ENCODE results near the gene TATDN2.

The TATDN2 gene

DNA sequence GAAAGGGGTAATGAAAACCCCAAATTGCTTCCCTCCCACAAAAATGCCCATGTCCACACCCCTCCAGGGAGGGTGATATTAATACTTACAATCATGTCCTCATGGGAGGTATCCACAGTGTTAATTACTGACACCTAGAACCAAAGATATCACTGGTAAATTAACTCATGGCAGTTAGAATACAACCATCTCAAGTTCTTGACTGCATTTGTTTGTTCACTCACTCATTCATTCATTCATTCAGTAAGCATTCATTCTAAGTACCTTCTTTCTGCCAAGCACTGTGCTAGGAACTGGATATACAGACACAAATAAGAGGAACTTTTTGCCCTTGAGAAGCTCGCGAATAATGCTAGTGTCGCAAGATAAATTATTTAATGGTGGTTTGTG lies 69.7 kb downstream of the TATDN2 start:
- no peak for DNase-seq (ENCODE audit: low spot score)

DNA sequence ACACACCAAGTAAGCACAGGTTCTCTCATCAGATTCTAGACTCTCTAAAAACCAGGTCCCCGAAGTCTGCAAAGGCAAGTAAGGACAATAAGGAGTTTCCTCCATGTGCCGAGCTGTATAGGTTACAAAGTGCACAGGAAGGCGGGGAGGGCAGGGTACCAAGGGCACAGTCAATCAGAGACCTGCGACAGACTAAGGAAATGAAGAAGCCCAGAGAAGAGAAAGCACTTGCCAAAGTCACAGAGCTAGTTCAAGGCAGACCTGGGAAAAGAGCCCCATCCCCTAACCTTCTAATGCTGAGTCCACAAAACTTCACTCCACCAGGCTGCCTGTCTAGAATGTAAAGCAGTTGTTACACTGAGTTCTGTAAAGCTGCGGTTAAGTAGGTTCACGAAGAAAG lies 71.0 kb downstream of the TATDN2 start:
- no peak for DNase-seq (ENCODE audit: low spot score)

DNA sequence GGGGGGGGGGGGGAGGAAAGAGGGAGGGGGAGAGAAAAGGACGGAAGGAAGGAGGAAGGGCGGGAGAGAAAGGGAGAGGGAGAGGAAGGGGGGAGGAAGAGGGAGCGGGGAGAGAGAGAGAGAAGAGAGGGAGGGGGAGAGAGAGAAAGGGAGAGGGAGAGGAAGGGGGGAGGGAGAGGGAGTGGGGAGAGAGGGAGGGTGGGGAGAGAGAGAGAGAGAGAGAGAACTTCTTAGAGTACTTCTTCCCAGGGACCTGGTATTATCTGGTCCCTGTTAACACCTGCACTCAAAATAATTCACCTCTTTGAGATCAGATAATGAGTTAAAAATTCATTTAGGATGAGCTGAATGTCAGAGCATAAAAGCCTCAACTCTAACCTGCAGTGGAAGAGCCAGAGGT lies 71.5 kb downstream of the TATDN2 start:
- no peak for DNase-seq (ENCODE audit: low spot score)

DNA sequence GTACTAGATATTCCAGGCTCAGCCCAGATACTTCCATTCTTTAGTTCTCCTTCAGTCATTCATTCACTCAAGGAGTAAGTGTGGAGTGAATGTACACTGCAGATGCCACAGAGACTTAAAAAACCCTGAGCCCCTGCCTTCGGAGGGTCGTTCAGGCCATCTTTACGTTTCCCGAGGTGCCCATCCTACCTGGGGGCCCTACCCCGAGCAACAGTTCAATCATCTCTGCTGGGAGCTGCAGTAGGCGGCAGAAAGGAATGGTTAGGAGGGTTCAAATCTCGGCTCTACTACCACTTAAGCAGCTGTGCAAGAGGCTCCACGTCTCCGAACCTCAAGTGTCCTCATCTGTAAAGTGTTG lies 72.0 kb downstream of the TATDN2 start:
- DNase-seq (ENCODE audit: low spot score), result no peak

DNA sequence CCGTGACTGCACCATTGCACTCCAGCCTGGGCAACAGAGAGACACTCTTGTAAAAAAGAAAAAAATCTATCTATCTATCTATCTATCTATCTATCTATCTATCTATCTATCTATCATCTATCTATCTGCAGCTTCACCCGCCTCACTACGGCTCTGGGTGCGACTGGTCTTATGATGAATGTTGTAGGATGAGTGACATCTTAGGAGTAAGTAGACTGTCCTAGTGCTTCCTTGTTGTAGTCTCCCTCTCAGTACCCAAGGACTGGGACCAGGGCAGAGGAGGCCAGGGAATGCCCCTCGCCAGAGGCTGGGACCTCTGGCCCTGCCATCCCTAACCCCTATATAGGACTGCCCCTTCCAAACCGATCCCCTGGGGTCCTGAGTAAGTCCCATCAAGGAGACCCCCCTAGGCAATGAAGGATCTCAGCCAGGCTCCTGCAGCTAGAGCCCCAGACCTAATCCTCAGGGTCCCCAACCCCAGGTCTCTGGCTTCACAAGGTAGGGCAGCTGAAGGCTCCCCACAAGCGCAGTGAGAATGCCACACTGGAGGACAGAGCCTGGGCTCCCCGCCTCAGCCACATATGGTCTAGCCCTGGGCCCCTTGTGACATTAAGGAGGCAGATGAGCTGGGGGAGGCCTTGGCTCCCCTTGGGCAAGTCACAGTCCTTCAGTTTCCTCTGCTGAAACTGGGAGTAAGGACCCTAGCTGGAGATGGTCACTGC lies 73.5 kb downstream of the TATDN2 start:
- no peak for DNase-seq (ENCODE audit: low spot score)

DNA sequence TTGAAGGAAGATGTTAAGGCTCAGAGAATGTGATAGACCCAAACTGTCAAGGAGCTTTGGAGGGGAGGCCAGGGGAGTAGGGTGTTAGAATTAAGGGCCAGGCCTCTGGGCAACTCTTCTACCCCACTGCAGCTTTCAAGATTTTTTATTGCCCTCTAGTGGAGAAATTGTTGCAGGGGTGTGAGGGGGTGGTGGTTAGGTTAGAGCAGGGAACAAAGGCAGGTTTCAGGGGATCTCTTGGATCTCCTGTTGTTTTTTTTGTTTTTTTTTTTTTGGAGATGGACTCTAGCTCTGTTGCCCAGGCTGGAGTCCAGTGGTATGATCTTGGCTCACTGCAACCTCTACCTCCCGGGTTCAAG lies 74.1 kb downstream of the TATDN2 start:
- peak; percentile 70 for DNase-seq (ENCODE audit: low spot score)

DNA sequence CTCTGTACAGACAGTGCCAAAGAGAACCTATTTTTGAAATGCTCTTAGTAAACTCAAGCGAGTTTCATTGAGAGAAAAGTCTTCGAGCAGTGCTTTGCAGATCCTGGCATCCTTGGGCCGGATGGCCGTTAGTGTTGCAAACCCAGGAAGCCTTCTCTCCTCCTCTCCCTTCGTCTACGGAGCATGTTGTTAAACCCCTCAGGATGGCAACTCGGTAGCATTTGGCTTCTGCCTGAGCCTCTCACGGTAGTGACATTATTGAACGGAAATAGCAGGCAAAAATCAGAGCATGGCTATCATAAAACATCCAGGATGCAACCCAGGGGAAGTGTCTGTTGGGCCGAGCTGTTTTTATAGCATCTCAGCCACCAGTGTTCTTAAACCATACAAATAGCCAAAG lies 79.3 kb downstream of the TATDN2 start:
- DNase-seq (ENCODE audit: low spot score), result no peak

DNA sequence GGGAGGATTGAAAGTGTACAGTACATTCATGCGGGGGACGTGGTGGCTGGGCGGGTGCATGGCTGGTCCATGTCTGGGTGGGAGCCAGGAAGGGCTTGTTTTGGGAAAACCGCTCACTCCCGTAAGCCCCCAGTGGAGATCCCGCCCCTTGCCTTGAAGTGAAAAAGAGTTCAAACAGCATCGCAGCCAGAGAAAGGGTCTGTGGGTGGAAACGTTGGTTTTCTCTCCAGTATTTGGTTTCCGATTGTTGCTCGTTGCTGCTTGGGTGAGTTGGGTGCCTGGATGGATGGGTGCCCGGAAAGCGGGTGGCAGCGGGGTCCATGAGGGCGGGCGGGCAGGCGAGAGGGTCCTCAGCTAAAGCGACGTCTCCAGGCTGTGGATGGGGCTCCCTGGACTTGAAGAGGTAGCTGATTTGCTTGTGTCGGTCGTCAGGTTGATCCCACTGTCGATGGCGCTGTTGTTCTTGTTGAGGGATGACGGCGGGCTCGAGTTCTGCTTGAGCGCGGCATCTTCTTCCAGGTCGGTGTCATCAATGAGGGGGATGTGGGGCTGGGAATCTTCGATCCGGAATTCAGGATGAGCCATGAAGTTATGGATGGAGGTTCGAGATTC lies 80.3 kb downstream of the TATDN2 start:
- no peak for DNase-seq (ENCODE audit: low spot score)

DNA sequence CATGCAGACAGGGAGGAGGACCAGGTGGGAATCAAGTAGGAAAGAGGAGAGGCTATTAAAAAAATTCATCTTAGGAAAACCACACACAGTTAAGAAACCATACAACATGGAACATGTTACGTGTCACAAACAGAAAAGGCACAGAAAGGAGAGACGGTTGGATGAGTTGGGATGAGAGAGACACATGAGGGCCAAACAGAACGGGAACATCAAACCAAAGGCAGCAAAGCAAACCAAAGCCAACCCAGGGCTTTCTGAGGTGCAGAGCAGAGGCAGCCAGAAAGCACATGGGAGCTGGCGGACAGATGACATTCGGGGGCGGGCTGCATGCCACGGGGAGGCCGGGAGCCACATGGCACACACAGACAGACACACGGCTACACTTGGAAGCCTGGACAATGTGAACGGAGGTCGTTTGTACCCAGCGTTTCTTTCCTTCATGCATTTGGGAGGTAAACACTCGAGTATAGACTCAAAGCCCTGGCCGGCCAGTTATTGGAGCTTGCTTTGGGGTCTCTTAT lies 81.3 kb downstream of the TATDN2 start:
- DNase-seq (ENCODE audit: low spot score), result no peak

DNA sequence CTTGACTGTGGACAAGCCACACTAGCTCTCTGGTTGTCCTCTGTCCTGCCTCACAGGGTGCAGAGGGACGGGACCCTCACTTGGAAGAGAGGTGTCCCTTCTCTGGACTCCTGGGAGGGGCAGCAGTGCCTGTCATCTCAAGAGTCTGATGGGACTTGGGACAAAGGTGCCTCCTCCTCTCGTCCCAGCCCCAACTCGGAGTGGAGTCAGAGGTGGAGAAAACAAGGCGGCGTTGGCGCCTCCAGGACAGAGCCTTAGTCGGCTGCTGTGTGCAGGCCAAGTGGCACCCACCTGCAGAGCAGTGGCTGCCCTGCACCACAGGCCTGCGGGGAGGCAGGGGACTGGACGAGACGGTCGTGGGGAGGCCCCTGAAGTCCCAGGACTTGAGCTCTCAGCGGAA lies 82.1 kb downstream of the TATDN2 start:
- no peak for DNase-seq (ENCODE audit: low spot score)

Measured in D341Med (cell line).